ENCODE data around the gene ATP4B. TPM values are rescaled to one million over a fixed set of nuclear protein-coding genes. Genes with fewer than 3 reads are reported as not detected.

ATP4B gene
- total RNA-seq, 1 donor from 2014 or later: not detected

GRCh38 chr13:113669755-113670341 lies 11.8 kb upstream of the ATP4B start:
- H3K9me3 ChIP-seq: no peaks in the 10 kb centered on the region
- intact Hi-C loops (cut with DNase I): no loop called here
- peak in 1 of 2 donors; percentile 59 for DNase-seq (ENCODE audit: low spot score in 2 of 2)
- no peaks in the 10 kb centered on the region for H3K4me1 ChIP-seq
- no peaks in the 10 kb centered on the region for H3K27me3 ChIP-seq
- TF ChIP-seq, protein P1, sequence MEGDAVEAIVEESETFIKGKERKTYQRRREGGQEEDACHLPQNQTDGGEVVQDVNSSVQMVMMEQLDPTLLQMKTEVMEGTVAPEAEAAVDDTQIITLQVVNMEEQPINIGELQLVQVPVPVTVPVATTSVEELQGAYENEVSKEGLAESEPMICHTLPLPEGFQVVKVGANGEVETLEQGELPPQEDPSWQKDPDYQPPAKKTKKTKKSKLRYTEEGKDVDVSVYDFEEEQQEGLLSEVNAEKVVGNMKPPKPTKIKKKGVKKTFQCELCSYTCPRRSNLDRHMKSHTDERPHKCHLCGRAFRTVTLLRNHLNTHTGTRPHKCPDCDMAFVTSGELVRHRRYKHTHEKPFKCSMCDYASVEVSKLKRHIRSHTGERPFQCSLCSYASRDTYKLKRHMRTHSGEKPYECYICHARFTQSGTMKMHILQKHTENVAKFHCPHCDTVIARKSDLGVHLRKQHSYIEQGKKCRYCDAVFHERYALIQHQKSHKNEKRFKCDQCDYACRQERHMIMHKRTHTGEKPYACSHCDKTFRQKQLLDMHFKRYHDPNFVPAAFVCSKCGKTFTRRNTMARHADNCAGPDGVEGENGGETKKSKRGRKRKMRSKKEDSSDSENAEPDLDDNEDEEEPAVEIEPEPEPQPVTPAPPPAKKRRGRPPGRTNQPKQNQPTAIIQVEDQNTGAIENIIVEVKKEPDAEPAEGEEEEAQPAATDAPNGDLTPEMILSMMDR (IDR thresholded peaks at IDR 0.05): no peak
- no peaks in the 10 kb centered on the region for H3K36me3 ChIP-seq
- no peak overlapping the region for H3K27ac ChIP-seq
- no peak overlapping the region for H3K4me3 ChIP-seq

DNA sequence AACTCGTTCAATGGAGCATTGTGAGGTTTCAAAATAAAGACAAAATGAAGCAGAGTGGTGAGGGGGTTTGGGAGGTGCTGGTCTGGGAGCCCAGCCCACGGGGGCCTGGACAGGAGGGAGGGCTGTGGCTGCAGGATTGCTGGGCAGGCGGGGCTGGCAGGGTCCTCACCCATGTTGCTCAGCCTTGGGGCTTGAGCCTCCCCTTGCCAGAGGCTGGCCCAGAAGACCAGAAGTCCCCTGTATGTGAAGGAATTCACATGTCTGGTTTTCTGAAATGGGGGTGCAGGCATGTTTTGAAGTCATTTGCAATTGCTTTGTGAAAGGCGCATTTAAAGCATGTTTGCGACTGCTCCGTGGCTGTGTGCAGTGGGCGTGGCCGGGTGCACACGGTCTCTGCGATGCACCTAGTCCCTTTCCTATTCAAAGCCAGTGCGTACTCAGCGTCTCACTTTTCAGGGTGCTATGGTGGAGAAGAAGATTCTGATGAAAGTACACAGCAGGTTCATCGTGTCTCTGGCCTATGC lies 11.3 kb upstream of the ATP4B start:
- H3K36me3 ChIP-seq: no peaks in the 10 kb centered on the region
- intact Hi-C loops (cut with DNase I): no loop called here
- H3K27ac ChIP-seq: no peak overlapping the region
- TF ChIP-seq, protein P1 (IDR thresholded peaks at IDR 0.05): no peak
- no peak for DNase-seq (ENCODE audit: low spot score in 2 of 2)
- H3K4me3 ChIP-seq: no peak overlapping the region
- H3K27me3 ChIP-seq: no peaks in the 10 kb centered on the region
- no peaks in the 10 kb centered on the region for H3K9me3 ChIP-seq
- no peaks in the 10 kb centered on the region for H3K4me1 ChIP-seq

GRCh38 chr13:113668491-113668971 lies 10.5 kb upstream of the ATP4B start:
- H3K9me3 ChIP-seq: no peaks in the 10 kb centered on the region
- peak in 1 of 2 donors; percentile 54 for DNase-seq (ENCODE audit: low spot score in 2 of 2)
- H3K27ac ChIP-seq: no peak overlapping the region
- intact Hi-C loops (cut with DNase I): no loop called here
- H3K27me3 ChIP-seq: no peaks in the 10 kb centered on the region
- H3K4me3 ChIP-seq: no peak overlapping the region
- TF ChIP-seq, protein P1 (IDR thresholded peaks at IDR 0.05): no peak
- no peaks in the 10 kb centered on the region for H3K36me3 ChIP-seq
- H3K4me1 ChIP-seq: no peaks in the 10 kb centered on the region

DNA sequence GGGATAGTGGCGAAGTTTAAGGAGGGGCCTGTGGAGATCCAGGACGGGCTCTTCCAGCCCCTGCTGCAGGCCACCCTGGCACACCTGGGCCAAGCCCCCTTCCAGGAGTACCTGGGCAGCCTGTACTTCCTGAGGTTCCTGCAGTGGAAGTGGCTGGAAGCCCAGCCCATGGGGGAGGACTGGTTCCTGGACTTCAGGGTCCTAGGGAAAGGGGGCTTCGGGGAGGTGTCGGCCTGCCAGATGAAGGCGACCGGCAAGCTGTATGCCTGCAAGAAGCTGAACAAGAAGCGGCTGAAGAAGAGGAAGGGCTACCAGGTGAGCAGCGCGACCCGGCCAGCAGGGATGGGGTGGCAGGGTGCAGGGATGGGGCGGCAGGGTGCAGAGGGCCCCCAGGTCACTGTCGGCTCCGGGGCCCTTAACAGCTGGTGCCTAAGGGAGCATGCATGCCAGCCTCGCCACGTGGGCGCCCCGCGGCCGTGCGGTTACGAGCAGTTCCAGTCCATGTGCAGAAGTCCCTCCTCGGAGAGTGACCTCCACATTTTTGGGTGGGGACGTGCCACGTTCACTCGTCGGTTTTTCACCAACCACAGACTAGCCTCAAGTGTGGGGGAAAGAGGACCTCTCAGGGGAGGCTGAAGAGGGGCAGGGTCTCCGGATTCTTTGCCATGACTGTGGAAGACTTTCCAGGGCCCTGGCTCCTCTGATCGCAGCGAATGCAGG lies 9.9 kb upstream of the ATP4B start:
- peak in 1 of 2 donors; percentile 49 for DNase-seq (ENCODE audit: low spot score in 2 of 2)
- Histone ChIP-seq H3K4me1 (no peaks in the 10 kb centered on the region), H3K27me3 (no peaks in the 10 kb centered on the region), H3K9me3 (no peaks in the 10 kb centered on the region), H3K27ac (no peak overlapping the region), H3K36me3 (no peaks in the 10 kb centered on the region), H3K4me3 (no peak overlapping the region)
- TF ChIP-seq, protein P1 (IDR thresholded peaks at IDR 0.05): no peak
- intact Hi-C loops (cut with DNase I): no loop called here

DNA sequence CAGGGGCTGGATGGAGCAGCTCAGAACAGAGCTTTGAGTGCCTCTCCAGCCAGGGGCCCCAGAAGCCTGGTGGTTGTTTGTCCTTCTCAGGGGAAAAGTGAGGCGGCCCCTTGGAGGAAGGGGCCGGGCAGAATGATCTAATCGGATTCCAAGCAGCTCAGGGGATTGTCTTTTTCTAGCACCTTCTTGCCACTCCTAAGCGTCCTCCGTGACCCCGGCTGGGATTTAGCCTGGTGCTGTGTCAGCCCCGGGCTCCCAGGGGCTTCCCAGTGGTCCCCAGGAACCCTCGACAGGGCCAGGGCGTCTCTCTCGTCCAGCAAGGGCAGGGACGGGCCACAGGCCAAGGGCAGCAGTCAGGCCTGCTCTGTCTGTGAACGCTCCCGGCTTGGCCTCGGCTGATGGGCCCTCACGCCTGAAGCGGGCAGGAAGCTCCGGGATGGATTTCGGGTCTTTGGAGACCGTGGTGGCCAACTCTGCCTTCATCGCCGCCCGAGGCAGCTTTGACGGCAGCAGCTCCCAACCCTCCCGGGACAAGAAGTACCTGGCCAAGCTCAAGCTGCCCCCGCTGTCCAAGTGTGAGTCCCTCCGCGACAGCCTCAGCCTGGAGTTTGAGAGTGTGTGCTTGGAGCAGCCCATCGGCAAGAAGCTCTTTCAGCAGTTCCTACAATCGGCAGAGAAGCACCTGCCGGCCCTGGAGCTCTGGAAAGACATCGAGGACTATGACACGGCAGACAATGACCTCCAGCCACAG lies 9.1 kb upstream of the ATP4B start, which contains the start of gene GRK1:
TSS of gene GRK1 (plus strand) at position 269 of the 751 bp plus-strand sequence. CDS start at position 437, 168 bp downstream.
- peaks cover 0 to under 1% of the 10 kb centered on the region in 2 donors for H3K9me3 ChIP-seq
- H3K27ac ChIP-seq: no peak within 1 kb of the TSS
- no peaks in the 10 kb centered on the region for H3K36me3 ChIP-seq
- H3K4me3 ChIP-seq: no peak within 1 kb of the TSS
- no peaks in the 10 kb centered on the region for H3K4me1 ChIP-seq
- intact Hi-C loops (cut with DNase I): no loop called here
- no peaks in the 10 kb centered on the region for H3K27me3 ChIP-seq
- TF ChIP-seq, protein P1 (IDR thresholded peaks at IDR 0.05): no peak
- peak in 1 of 2 donors; percentile 47 for DNase-seq (ENCODE audit: low spot score in 2 of 2)
